Measurements from ENCODE around the gene NUDT5.

Gene NUDT5

DNA sequence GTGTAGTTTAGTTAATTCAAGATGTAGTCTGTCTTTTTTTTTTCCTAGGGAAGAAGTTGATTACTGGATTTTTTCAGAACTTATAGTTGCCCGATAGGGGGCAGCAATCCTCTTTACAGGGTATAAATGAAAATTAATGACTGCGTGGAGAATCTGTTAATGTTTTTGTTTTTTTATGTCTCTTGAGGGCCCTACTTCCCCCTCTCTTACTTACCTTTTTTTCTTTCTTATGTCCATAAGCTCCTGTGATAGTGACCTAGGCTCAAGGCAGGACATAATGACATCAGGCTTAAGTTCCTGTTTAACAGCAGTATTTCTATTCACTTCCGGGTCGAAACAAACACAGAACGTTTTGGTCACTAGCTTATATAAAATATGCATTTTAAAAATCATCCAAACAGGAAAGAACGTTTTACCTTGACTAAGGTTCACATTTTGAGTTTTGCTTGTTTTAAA is 19.1 kb upstream of the NUDT5 start:
- no peak for TF ChIP-seq GATA3 (IDR thresholded peaks at IDR 0.05; ENCODE audit: low read depth, low read length)
- no peak for TF ChIP-seq GATA2 (IDR thresholded peaks at IDR 0.05; ENCODE audit: low read depth, low read length)

DNA sequence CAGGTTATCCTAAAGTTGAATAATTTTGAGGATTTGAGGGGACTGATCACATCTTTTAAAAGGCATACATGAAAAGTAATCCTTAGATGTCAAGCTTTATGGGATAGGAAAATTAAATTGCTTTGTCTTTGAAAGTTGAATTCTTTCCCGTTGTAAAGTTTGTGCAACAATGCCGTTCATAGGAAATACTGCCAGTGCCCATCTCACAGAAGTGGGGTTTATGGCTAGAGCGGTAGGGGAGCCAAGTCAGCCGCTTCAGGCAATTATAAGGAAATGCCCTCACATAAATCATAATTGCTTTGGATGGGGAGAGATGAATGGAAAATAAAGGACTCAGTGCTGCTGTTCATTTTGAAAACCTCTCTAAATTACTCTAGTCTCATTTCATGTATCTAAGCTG is 18.4 kb upstream of the NUDT5 start:
- TF ChIP-seq GATA3 (IDR thresholded peaks at IDR 0.05; ENCODE audit: low read depth, low read length) (no peak), GATA2 (IDR thresholded peaks at IDR 0.05; ENCODE audit: low read depth, low read length) (no peak)

DNA sequence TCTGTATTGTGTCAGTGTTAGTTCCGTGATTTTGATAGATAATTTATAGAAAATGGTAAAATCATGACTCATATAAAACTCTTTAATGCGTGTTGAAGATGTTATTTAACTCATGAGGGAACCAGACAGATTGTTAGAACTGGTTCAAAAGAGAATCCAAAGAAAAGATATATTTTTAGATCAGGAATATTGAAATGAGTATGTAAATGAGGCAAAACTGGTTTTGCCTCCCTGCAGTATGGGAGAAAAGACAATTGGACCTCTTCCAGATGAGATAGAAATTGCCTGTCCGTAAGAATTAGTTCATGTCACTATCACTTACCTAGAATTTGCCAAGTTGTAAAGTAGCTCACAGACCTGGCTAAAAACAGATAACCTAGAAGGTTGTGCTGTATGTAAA is 17.9 kb upstream of the NUDT5 start:
- no peak for TF ChIP-seq GATA2 (IDR thresholded peaks at IDR 0.05; ENCODE audit: low read depth, low read length)
- TF ChIP-seq GATA3 (IDR thresholded peaks at IDR 0.05; ENCODE audit: low read depth, low read length) = no peak

DNA sequence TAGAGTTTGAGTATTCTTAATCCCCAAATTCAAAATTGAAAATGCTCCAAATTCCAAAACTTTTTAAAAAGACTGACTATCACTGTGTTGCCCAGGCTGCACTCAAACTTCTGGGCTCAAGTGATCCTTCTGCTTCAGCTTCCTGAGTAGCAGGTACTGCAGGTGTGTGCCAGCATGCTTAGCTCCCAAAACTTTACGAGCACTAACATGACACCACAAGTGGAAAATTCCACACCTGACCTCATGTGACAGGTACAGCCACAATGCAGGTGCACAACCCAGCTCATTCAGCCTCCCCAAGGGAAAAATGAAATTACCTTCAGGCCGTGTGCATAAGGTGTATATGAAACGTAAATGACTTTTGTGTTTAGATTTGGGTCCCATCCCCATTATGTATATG is 16.8 kb upstream of the NUDT5 start:
- TF ChIP-seq GATA2 (IDR thresholded peaks at IDR 0.05; ENCODE audit: low read depth, low read length) (no peak), GATA3 (IDR thresholded peaks at IDR 0.05; ENCODE audit: low read depth, low read length) (no peak)

DNA sequence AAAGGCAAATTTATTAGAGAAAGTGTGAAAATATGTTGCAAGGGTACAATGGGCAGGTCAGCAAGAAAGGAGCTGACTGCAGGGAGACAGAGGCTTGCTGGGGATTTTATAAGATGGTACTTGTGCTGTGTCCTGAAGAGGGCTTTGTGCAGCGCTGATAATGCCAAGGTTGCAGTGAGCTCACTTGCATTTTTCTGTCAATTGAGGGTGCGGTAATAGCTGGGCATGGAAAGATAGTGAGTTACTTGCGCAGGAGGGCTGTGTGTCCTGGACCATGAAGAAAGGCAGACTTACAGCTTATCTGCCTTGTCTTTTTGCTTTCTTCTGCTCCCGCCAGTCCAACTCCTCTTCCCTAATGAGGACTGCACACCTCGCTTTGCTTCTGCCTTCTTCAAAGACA is 12.8 kb upstream of the NUDT5 start:
- TF ChIP-seq GATA3 (IDR thresholded peaks at IDR 0.05; ENCODE audit: low read depth, low read length) (no peak), GATA2 (IDR thresholded peaks at IDR 0.05; ENCODE audit: low read depth, low read length) (no peak)

DNA sequence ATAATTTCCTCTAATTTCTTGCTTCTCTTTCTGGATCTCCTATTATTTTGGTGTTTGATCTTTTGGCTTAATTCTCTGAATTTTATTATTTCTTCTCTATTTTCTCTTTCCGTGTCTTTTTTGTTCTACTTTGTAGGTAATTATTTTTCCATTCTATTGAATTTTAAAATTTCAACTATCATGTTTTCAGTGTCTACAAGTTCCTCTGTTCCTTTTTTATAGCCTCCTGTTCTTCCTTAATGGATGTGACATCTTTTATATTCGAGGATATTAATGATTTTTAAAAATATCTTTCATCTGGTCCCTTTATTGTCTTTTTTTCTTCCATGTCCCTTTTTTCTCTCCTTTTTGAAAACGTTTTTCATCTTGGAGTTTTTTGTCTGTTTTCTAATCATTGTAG is 11.4 kb upstream of the NUDT5 start:
- TF ChIP-seq GATA2 (IDR thresholded peaks at IDR 0.05; ENCODE audit: low read depth, low read length) (no peak), GATA3 (IDR thresholded peaks at IDR 0.05; ENCODE audit: low read depth, low read length) (no peak)

DNA sequence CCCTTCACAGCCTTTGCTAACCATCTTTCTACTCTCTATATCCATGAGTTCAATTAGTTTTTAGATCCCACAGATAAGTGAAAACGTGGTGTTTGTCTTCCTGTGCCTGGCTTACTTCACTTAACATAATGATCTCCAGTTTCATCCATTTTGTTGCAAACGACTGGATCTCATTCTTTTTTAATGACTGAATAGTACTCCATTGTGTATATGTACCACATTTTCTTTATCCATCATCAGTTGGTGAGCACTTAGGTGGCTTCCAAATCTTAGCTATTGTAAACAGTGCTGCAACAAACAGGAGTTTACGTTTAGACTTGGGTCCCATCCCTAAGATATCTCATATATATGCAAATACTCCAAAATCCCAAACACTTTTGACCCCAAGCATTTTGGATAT is 9.4 kb upstream of the NUDT5 start:
- TF ChIP-seq GATA3 (IDR thresholded peaks at IDR 0.05; ENCODE audit: low read depth, low read length) = no peak
- TF ChIP-seq GATA2 (IDR thresholded peaks at IDR 0.05; ENCODE audit: low read depth, low read length) = no peak

DNA sequence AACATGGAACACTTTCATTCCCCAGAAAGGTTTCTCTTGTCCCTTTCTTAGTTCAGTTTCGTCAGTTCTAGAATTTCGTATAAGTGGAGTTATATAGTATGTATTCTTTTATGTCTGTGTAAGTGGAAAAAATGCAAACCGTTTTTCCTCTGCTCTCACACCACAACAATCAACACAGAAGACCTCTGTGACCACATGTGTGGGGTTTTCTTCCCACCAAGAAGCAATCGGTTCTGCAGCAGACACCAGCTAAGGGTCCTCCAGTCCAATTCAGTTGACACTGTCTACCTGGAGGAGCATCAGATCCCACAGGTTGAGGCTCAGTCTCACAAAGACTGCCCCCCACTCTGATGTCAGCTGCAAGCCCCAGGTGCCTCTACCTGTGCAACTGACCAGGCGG is 6.5 kb upstream of the NUDT5 start:
- no peak for TF ChIP-seq GATA2 (IDR thresholded peaks at IDR 0.05; ENCODE audit: low read depth, low read length)
- no peak for TF ChIP-seq GATA3 (IDR thresholded peaks at IDR 0.05; ENCODE audit: low read depth, low read length)

DNA sequence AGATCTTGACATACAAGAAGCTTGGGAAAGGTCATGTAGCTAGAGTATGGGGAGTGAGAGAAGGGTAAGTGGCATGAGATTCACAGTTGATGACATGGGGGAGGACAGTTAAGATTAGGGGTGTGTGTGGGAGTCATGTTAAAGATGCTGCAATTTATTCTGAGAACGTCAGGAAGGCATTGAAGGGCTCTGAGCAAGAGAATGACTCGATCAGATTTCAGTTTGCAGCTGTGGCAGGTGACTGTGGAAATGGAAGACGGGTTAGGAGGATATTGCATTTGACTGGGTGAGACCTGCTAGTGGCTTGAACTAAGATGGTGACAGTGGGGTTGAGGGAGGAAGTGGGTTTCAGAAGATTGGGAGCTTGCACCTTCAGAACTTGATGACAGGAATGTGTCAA is 5.9 kb upstream of the NUDT5 start:
- TF ChIP-seq GATA2 (IDR thresholded peaks at IDR 0.05; ENCODE audit: low read depth, low read length) (no peak), GATA3 (IDR thresholded peaks at IDR 0.05; ENCODE audit: low read depth, low read length) (no peak)

DNA sequence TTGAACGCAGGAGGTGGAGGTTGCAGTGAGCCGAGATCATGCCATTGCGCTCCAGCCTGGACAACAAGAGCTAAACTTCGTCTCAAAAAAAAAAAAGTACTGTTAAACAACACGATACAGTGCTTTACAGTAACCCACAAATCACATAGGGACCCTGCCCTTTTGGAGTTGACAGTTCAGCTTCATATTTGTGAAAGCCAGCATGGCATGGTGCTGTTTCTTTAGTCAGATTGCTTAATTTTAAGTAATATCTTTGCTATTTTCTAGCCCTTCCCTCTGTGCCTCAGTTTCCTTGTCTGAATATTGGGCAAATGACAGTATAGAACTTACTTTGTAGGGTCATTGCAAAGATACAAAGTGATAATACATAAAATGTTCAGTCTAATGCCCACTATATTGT is 5.2 kb upstream of the NUDT5 start:
- TF ChIP-seq GATA2 (IDR thresholded peaks at IDR 0.05; ENCODE audit: low read depth, low read length) = no peak
- TF ChIP-seq GATA3 (IDR thresholded peaks at IDR 0.05; ENCODE audit: low read depth, low read length) = no peak

DNA sequence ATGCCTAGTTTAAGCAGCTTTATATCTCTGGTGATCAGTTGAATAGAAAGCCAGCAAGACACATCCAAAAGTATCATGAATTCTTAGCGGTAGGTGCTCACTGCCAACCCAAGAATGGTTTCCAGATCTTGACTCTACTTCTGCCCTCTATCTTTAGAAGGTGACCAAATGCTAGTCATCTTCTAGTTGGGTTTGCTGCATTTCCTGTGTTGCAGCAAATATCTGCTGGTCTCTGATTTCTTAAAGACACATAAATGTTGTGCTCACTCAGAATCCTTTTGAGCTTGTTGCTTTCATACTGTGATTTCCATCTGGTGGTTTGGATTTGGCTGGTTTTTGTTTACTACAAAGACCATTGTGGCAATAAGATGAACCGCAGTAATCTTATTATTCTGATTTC is 2.5 kb upstream of the NUDT5 start:
- TF ChIP-seq GATA2 (IDR thresholded peaks at IDR 0.05; ENCODE audit: low read depth, low read length) = no peak
- TF ChIP-seq GATA3 (IDR thresholded peaks at IDR 0.05; ENCODE audit: low read depth, low read length) = no peak

DNA sequence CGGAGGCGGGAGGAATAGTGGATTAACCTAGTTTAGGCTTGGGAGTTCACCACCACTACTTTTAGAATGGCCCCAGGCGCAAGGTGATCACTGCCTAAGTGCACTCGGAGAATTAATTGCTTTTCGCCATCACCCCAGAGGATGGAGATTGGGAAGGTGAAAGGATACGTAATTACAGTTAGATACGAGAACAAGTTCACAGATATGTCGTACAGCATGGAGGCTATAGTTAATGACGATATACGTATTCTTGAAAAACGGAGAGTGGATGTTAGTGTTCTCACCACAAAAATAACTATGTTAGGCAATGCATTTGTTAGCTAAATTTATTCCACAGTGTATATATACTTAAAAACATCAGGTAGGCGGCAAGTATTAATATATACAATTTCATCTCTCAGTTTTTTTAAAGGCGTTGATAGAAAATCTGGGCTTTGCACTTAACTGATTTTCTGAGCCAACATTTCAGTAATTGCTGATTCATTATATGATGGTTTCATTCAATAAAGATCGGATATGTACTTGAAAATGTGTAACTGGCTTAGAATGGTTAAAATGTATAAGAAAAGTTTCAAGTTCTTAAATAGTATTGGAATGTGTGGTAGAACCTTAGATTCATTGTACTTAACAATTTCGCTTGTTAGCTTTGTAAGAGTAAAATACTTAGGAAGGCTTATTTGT is 980 bp upstream of the NUDT5 start:
- TF ChIP-seq GATA2 (IDR thresholded peaks at IDR 0.05; ENCODE audit: low read depth, low read length) (no peak), GATA3 (IDR thresholded peaks at IDR 0.05; ENCODE audit: low read depth, low read length) (no peak)

DNA sequence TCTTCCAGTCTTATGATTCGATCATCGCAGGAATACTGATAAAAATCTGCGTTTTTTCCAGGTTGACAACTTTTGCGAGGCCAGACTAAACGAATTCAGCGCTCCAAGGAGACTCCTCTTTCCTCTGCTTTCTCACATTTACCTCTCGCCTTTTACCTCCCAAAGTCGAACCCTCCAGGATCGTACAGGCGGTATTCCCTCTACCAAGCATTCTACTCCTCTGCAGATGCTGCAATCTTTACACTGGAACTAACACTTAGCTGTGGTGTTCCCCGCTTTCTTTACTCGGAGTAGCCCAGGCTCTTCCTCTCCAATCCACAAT is 449 bp downstream of the NUDT5 start:
- no peak for TF ChIP-seq GATA2 (IDR thresholded peaks at IDR 0.05; ENCODE audit: low read depth, low read length)
- TF ChIP-seq GATA3 (IDR thresholded peaks at IDR 0.05; ENCODE audit: low read depth, low read length) = no peak

DNA sequence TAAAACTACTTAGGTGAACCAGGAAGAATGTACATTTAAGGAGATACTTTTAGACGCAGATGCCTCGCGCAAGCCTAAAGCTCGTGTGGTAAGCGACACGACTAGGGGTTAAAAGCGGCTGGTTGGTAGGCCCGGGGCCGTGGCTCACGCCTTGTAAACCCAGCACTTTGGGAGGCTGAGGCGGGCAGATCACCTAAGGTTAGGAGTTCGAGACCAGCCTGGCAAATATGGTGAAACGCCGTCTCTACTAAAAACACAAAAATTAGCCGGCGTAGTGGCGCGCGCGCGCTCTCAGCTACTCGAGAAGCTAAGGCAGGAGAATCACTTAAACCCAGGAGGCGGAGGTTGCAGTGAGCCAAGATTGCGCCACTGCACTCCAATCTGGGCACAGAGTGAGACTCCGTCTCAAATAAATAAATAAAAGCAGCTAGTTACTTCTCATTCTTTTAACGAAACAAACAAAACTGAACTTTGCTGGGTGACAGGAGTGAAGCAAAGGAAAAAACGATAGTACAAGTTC is 879 bp downstream of the NUDT5 start:
- TF ChIP-seq GATA2 (IDR thresholded peaks at IDR 0.05; ENCODE audit: low read depth, low read length) (no peak), GATA3 (IDR thresholded peaks at IDR 0.05; ENCODE audit: low read depth, low read length) (no peak)

DNA sequence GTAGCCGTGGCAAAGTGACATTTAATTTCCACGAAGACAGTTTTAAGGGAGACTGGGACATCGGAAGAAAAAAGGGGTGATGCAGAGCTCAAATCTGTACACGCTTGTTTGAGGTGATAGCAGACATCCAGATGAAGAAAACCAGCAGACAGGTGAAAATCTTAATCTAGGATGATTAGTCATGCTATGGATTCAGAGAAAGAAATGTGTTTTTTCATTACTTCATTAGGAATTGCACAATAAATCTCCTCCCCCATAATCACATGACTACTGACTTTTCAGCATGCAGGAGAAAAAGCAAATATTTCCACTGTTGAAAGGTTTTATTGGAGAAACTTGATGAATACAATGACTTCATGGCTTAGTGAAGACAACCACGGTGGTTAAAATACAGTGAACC is 2.5 kb downstream of the NUDT5 start:
- no peak for TF ChIP-seq GATA3 (IDR thresholded peaks at IDR 0.05; ENCODE audit: low read depth, low read length)
- no peak for TF ChIP-seq GATA2 (IDR thresholded peaks at IDR 0.05; ENCODE audit: low read depth, low read length)

DNA sequence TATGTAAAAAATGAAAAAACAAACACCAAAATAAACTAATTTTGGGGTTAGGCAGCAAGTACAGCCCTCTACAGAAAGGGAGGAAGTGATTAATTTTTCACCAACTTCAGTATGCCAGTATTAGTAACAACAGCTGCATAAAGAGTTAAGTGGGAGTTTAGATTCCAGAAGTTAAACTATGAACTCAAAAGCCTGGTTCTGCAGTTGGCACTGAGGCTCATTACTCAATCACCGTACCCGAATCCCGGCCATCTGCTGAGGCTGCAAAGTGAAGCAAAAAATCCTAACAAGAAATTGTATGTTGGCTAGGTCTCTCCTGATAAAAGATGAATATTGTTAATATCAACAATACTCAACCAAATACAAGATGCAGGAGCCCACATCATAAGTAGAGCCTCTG is 4.0 kb downstream of the NUDT5 start:
- TF ChIP-seq GATA2 (IDR thresholded peaks at IDR 0.05; ENCODE audit: low read depth, low read length) (no peak), GATA3 (IDR thresholded peaks at IDR 0.05; ENCODE audit: low read depth, low read length) (no peak)
